Mesenchymal stem cell (in vitro differentiated cells and primary cell): Measurements from ENCODE around the gene CYP26B1.

Experiments
- DNase-seq: peaks from one replicate; pipeline ENCODE4 v3.0.0-alpha.2; 2013
- H2AFZ ChIP-seq: one replicate; pipeline ENCODE4 v1.6.1; 2013; ENCODE audit warnings: low read depth, mild to moderate bottlenecking, control low read depth, inconsistent platforms, low read length, moderate library complexity
- H2AK5ac ChIP-seq: 2 replicates; pipeline ENCODE4 v1.6.1; 2013; ENCODE audit warnings: low read length, moderate library complexity, mild to moderate bottlenecking, inconsistent platforms; ENCODE audit not compliant: severe bottlenecking
- H2BK120ac ChIP-seq: one replicate; pipeline ENCODE4 v1.6.1; 2013; ENCODE audit warnings: low read depth, mild to moderate bottlenecking, inconsistent platforms, low read length, moderate library complexity
- H2BK12ac ChIP-seq, 2 experiments: one replicate each; pipeline ENCODE4 v1.6.1; 2013; ENCODE audit warnings: inconsistent platforms in 2 of 2, low read length in 2 of 2, mild to moderate bottlenecking in 2 of 2, moderate library complexity in 2 of 2, control low read depth in 1 of 2
- H2BK15ac ChIP-seq: one replicate; pipeline ENCODE4 v1.6.1; 2013; ENCODE audit warnings: mild to moderate bottlenecking, low read depth, inconsistent platforms; ENCODE audit not compliant: poor library complexity, severe bottlenecking
- H2BK5ac ChIP-seq: 2 replicates; pipeline ENCODE4 v1.6.1; 2013; ENCODE audit warnings: low read depth, mild to moderate bottlenecking, low read length, control low read depth, inconsistent platforms; ENCODE audit not compliant: poor library complexity, severe bottlenecking
- H3K14ac ChIP-seq, 2 experiments: one replicate each; pipeline ENCODE4 v1.6.1; 2013; ENCODE audit warnings: inconsistent platforms in 2 of 2, low read length in 2 of 2, control low read depth in 1 of 2, mild to moderate bottlenecking in 1 of 2, moderate library complexity in 1 of 2
- H3K18ac ChIP-seq, 2 experiments: one replicate each; pipeline ENCODE4 v1.6.1; 2013; ENCODE audit warnings: inconsistent platforms in 2 of 2, low read length in 2 of 2, control low read depth in 1 of 2, low read depth in 1 of 2, mild to moderate bottlenecking in 1 of 2
- H3K23ac ChIP-seq, 2 experiments: one replicate each; pipeline ENCODE4 v1.6.1; 2013; ENCODE audit warnings: inconsistent platforms in 2 of 2, low read length in 2 of 2, mild to moderate bottlenecking in 2 of 2, moderate library complexity in 2 of 2, control low read depth in 1 of 2
- H3K27ac ChIP-seq: 2 replicates; pipeline ENCODE4 v1.5.1; 2013; ENCODE audit warnings: mild to moderate bottlenecking, moderate library complexity, low read length, control low read depth, inconsistent platforms; ENCODE audit not compliant: poor library complexity, severe bottlenecking
- H3K27me3 ChIP-seq, 2 experiments: 2 replicates each; pipeline versions ENCODE4 v1.6.1 to v1.7.0; 2013; ENCODE audit warnings: low read length in 2 of 2, mild to moderate bottlenecking in 2 of 2, moderate library complexity in 2 of 2, control low read depth in 1 of 2, inconsistent platforms in 1 of 2; ENCODE audit not compliant: control insufficient read depth in 1 of 2, insufficient read depth in 1 of 2
- H3K36me3 ChIP-seq, 2 experiments: 2 replicates each; pipeline versions ENCODE4 v1.6.1 to v1.7.0; 2013; ENCODE audit warnings: low read length in 2 of 2, control low read depth in 1 of 2, inconsistent platforms in 1 of 2, low read depth in 1 of 2, mild to moderate bottlenecking in 1 of 2; ENCODE audit not compliant: insufficient read depth in 2 of 2, control insufficient read depth in 1 of 2
- H3K4ac ChIP-seq, 2 experiments: one replicate each; pipeline ENCODE4 v1.6.1; 2013; ENCODE audit warnings: inconsistent platforms in 2 of 2, low read length in 2 of 2, mild to moderate bottlenecking in 2 of 2, moderate library complexity in 2 of 2, control low read depth in 1 of 2, low read depth in 1 of 2
- H3K4me1 ChIP-seq: 2 replicates; pipeline ENCODE4 v1.6.1; 2013; ENCODE audit warnings: low read depth, low read length, control low read depth; ENCODE audit not compliant: control insufficient read depth, insufficient read depth
- H3K4me2 ChIP-seq: 2 replicates; pipeline ENCODE4 v1.6.1; 2013; ENCODE audit warnings: low read length, mild to moderate bottlenecking, inconsistent platforms; ENCODE audit not compliant: poor library complexity, severe bottlenecking
- H3K4me3 ChIP-seq, 2 experiments: 2 replicates each; pipeline versions ENCODE4 v1.5.1 to v1.7.0; 2013; ENCODE audit warnings: low read length in 2 of 2, mild to moderate bottlenecking in 2 of 2, control low read depth in 1 of 2, low read depth in 1 of 2; ENCODE audit not compliant: insufficient read depth in 1 of 2
- H3K79me1 ChIP-seq: replicated peaks from 2 replicates; pipeline ENCODE4 v1.6.1; 2013; ENCODE audit warnings: mild to moderate bottlenecking, control low read depth, low read length, inconsistent platforms; ENCODE audit not compliant: poor library complexity, severe bottlenecking
- H3K9ac ChIP-seq: 2 replicates; pipeline ENCODE4 v1.7.0; 2013; ENCODE audit warnings: mild to moderate bottlenecking, low read length, moderate library complexity
- H3K9me3 ChIP-seq: 2 replicates; pipeline ENCODE4 v1.7.0; 2013; ENCODE audit warnings: mild to moderate bottlenecking, low read length; ENCODE audit not compliant: control insufficient read depth
- H4K8ac ChIP-seq: one replicate; pipeline ENCODE4 v1.6.1; 2013; ENCODE audit warnings: inconsistent platforms, mild to moderate bottlenecking, low read length, moderate library complexity
- H4K91ac ChIP-seq: one replicate; pipeline ENCODE4 v1.6.1; 2013; ENCODE audit warnings: mild to moderate bottlenecking, low read length, inconsistent platforms
- WGBS: methylation state at CpG from one replicate; pipeline ENCODE4 v1.1.7; 2013; ENCODE audit warnings: mixed read lengths; 5-methylcytosine and 5-hydroxymethylcytosine counted together

CYP26B1 gene

GRCh38 chr2:72085036-72085435 lies 62.6 kb downstream of the CYP26B1 start:
- no peak overlapping the region for H2BK120ac ChIP-seq
- no peak overlapping the region for H3K4me3 ChIP-seq
- H3K23ac ChIP-seq, result no peak overlapping the region
- H4K91ac ChIP-seq, result no peak overlapping the region
- H2AFZ ChIP-seq, result no peak overlapping the region
- no peak overlapping the region for H3K9ac ChIP-seq
- no peak overlapping the region for H3K18ac ChIP-seq
- H3K27ac ChIP-seq, result no peak overlapping the region
- no peak overlapping the region for H4K8ac ChIP-seq
- H3K79me1 ChIP-seq, result no peaks in the 10 kb centered on the region
- H2AK5ac ChIP-seq, result no peak overlapping the region
- no peak overlapping the region for H2BK15ac ChIP-seq
- no peak overlapping the region for H3K4me2 ChIP-seq
- no peak overlapping the region for H2BK12ac ChIP-seq
- H3K14ac ChIP-seq, result no peak overlapping the region
- H3K4ac ChIP-seq, result no peak overlapping the region
- peaks cover 18% of the 10 kb centered on the region for H3K4me1 ChIP-seq
- no peaks in the 10 kb centered on the region for H3K36me3 ChIP-seq
- H2BK5ac ChIP-seq, result no peak overlapping the region
- peaks cover 4 to 41% of the 10 kb centered on the region in 2 experiments for H3K27me3 ChIP-seq
- WGBS, result 87% methylated on average over 7 of the region's 10 CpGs
- no peak for DNase-seq
- H3K9me3 ChIP-seq, result peaks cover 4% of the 10 kb centered on the region

DNA sequence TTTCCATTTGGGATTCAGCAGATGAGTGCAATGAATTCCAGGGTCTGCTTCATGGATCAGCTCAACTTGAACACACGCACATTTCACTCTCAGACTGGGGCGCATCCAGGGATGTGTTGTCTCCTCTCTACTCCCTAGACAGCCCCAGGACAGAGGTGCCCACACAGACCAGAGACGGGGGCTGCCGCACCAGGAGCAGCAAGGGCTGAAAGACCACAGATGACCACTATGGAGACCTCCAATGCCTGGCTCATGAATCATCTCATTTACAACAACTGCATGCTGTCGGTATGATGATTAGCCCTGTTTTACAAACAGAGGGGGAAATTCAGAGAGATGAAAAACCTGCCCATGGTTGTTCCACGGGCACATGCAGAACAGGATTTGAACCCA lies 63.1 kb downstream of the CYP26B1 start:
- no peak overlapping the region for H2BK120ac ChIP-seq
- H2BK15ac ChIP-seq, result no peak overlapping the region
- H3K79me1 ChIP-seq, result no peaks in the 10 kb centered on the region
- no peak overlapping the region for H3K27ac ChIP-seq
- H2AK5ac ChIP-seq, result no peak overlapping the region
- no peak overlapping the region for H3K4me3 ChIP-seq
- no peak overlapping the region for H3K23ac ChIP-seq
- H3K27me3 ChIP-seq, result peaks cover 4 to 40% of the 10 kb centered on the region in 2 experiments
- no peaks in the 10 kb centered on the region for H3K36me3 ChIP-seq
- H4K91ac ChIP-seq, result no peak overlapping the region
- H3K4me1 ChIP-seq, result peaks cover 18% of the 10 kb centered on the region
- no peak overlapping the region for H3K4ac ChIP-seq
- no peak overlapping the region for H3K9ac ChIP-seq
- peaks cover 4% of the 10 kb centered on the region for H3K9me3 ChIP-seq
- no peak overlapping the region for H2AFZ ChIP-seq
- WGBS, result 67% methylated on average over 4 of the region's 6 CpGs
- H2BK12ac ChIP-seq, result no peak overlapping the region
- no peak for DNase-seq
- no peak overlapping the region for H2BK5ac ChIP-seq
- no peak overlapping the region for H3K14ac ChIP-seq
- no peak overlapping the region for H3K4me2 ChIP-seq
- H3K18ac ChIP-seq, result no peak overlapping the region
- H4K8ac ChIP-seq, result no peak overlapping the region

GRCh38 chr2:72083751-72084583 lies 63.7 kb downstream of the CYP26B1 start:
- 81% methylated on average over 24 of the region's 24 CpGs for WGBS
- no peaks in the 10 kb centered on the region for H3K79me1 ChIP-seq
- H3K18ac ChIP-seq, result no peak overlapping the region
- peaks cover 4 to 34% of the 10 kb centered on the region in 2 experiments for H3K27me3 ChIP-seq
- no peak overlapping the region for H3K9ac ChIP-seq
- H3K36me3 ChIP-seq, result no peaks in the 10 kb centered on the region
- no peak overlapping the region for H3K14ac ChIP-seq
- H2BK120ac ChIP-seq, result no peak overlapping the region
- H3K4me1 ChIP-seq, result peaks cover 18% of the 10 kb centered on the region
- no peak overlapping the region for H2BK5ac ChIP-seq
- peak; percentile 9 for DNase-seq
- H2BK12ac ChIP-seq, result no peak overlapping the region
- no peak overlapping the region for H4K91ac ChIP-seq
- no peak overlapping the region for H3K4ac ChIP-seq
- no peak overlapping the region for H4K8ac ChIP-seq
- H3K4me3 ChIP-seq, result no peak overlapping the region
- H2BK15ac ChIP-seq, result no peak overlapping the region
- H2AK5ac ChIP-seq, result no peak overlapping the region
- H3K23ac ChIP-seq, result no peak overlapping the region
- H2AFZ ChIP-seq, result no peak overlapping the region
- H3K27ac ChIP-seq, result no peak overlapping the region
- no peak overlapping the region for H3K4me2 ChIP-seq
- H3K9me3 ChIP-seq, result peaks cover 4% of the 10 kb centered on the region

DNA sequence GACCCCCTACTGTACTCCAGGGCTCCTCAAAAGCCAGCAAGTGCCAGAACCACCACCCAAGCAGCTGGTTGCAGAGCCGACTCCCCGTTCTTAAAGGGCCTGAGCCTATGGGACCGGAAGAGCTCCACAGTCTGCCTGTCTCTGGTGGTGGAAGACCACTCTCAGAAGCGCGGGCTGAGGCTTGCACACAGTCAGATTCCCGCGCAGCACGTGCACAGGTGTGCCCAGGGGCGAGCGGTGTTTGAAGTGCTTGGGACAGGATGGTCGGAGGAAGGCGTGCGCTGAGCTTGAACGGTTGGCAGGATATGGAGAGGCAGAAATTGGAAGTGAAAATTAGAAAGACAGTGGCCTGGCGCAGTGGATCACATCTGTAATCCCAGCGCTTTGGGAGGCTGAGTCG lies 64.8 kb downstream of the CYP26B1 start:
- Histone ChIP-seq H3K9me3 (peaks cover 4% of the 10 kb centered on the region), H2AK5ac (no peak overlapping the region), H3K4ac (no peak overlapping the region), H3K18ac (no peak overlapping the region), H3K27ac (no peak overlapping the region), H3K9ac (no peak overlapping the region), H2AFZ (no peak overlapping the region), H2BK120ac (no peak overlapping the region), H3K79me1 (no peaks in the 10 kb centered on the region), H3K14ac (no peak overlapping the region), H3K4me1 (peaks cover 18% of the 10 kb centered on the region), H4K91ac (no peak overlapping the region), H3K27me3 (peaks cover 0 to 28% of the 10 kb centered on the region in 2 experiments), H3K4me2 (no peak overlapping the region), H3K36me3 (no peaks in the 10 kb centered on the region), H4K8ac (no peak overlapping the region), H3K4me3 (no peak overlapping the region), H2BK15ac (no peak overlapping the region), H3K23ac (no peak overlapping the region), H2BK12ac (no peak overlapping the region), H2BK5ac (no peak overlapping the region)
- no peak for DNase-seq
- WGBS, result 93% methylated on average over 17 of the region's 17 CpGs
